ENCODE data around the gene PLXNA4. TPM values are rescaled to one million over a fixed set of nuclear protein-coding genes. Genes with fewer than 3 reads are reported as not detected.

The PLXNA4 gene
- total and polyA plus RNA-seq, 2 experiments from 2014 or later: 1.9 to 4.8 TPM

DNA sequence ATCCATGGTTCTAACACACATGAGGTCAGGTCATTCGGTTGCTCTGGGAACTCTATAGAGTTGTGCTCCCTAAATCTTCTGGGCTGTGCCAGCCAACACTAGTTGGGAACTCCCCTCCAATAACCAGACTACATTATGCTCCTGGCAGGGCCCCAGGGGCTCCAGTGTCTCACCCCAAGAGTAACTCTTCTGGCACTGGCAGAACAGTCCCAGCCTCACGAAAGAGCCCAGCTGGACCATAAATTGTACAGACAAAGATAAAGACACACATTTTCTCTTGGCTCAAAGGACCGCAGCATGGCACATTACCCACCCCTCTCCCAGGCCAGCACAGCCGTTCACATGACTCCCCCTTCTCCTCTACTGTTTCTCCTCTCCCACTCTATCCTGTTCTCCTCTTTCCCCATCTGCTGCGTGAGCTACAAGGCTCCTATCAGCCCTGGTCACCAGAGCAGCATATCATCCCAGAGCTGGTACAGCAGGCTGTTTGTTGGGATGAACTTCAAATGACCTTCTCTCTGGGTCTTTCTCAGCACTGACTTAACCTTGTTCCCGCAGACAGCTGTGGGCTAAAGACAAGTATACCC, 230.6 kb downstream of the PLXNA4 start:
- no peak for DNase-seq (ENCODE audit: low spot score)
- WGBS (ENCODE audit: low lambda C conversion rate, missing lambda C conversion rate): 60% methylated on average over 6 of the region's 6 CpGs
- H3K9me2 ChIP-seq (replicated peaks; ENCODE audit: insufficient read depth): no peaks in the 10 kb centered on the region
- no peaks in the 10 kb centered on the region for H3K27me3 ChIP-seq
- H3K4me2 ChIP-seq: no peak overlapping the region
- H3K4me1 ChIP-seq (ENCODE audit: insufficient read depth): no peaks in the 10 kb centered on the region
- TF ChIP-seq EZH2 (IDR thresholded peaks at IDR 0.05; ENCODE audit: borderline replicate concordance): no peak
- TF ChIP-seq EZH2phosphoT487 (IDR thresholded peaks at IDR 0.05; ENCODE audit: low read depth, severe bottlenecking, unreplicated experiment): no peak
- TF ChIP-seq, protein P1, sequence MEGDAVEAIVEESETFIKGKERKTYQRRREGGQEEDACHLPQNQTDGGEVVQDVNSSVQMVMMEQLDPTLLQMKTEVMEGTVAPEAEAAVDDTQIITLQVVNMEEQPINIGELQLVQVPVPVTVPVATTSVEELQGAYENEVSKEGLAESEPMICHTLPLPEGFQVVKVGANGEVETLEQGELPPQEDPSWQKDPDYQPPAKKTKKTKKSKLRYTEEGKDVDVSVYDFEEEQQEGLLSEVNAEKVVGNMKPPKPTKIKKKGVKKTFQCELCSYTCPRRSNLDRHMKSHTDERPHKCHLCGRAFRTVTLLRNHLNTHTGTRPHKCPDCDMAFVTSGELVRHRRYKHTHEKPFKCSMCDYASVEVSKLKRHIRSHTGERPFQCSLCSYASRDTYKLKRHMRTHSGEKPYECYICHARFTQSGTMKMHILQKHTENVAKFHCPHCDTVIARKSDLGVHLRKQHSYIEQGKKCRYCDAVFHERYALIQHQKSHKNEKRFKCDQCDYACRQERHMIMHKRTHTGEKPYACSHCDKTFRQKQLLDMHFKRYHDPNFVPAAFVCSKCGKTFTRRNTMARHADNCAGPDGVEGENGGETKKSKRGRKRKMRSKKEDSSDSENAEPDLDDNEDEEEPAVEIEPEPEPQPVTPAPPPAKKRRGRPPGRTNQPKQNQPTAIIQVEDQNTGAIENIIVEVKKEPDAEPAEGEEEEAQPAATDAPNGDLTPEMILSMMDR (IDR thresholded peaks at IDR 0.05; ENCODE audit: poor library complexity): no peak
- no peak overlapping the region for H3K27ac ChIP-seq
- H3K4me3 ChIP-seq: no peak overlapping the region
- no peaks in the 10 kb centered on the region for H4K20me1 ChIP-seq (ENCODE audit: insufficient read depth, poor library complexity, severe bottlenecking)
- no peaks in the 10 kb centered on the region for H3K9me3 ChIP-seq (ENCODE audit: low read depth)
- no peak overlapping the region for H2AFZ ChIP-seq
- H3K36me3 ChIP-seq (replicated peaks; ENCODE audit: insufficient read depth, low read depth): no peaks in the 10 kb centered on the region
- no peaks in the 10 kb centered on the region for H3K79me2 ChIP-seq

DNA sequence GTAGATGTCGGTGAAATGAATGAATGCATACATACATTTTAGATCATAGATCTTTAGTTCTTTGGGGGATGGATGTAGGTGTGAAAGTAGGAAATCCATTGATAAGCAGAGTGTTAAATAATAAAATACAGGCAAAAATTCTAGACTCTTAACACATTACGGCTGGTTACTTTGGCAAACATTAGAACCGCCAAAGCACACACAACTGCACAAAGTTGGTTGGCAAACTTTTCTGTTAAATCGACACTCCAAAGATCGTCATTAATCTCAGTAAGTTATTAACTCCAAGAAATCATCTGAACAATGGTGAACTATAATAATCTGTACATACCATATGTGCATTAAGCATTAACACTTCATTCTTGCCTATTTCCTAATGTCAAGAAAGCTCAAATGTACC, 231.2 kb downstream of the PLXNA4 start:
- no peaks in the 10 kb centered on the region for H3K9me2 ChIP-seq (replicated peaks; ENCODE audit: insufficient read depth)
- no peaks in the 10 kb centered on the region for H3K9me3 ChIP-seq (ENCODE audit: low read depth)
- no peak overlapping the region for H3K27ac ChIP-seq
- no peaks in the 10 kb centered on the region for H3K4me1 ChIP-seq (ENCODE audit: insufficient read depth)
- WGBS (ENCODE audit: low lambda C conversion rate, missing lambda C conversion rate): 93% methylated on average over 5 of the region's 5 CpGs
- H3K79me2 ChIP-seq: no peaks in the 10 kb centered on the region
- no peak overlapping the region for H2AFZ ChIP-seq
- H3K4me2 ChIP-seq: no peak overlapping the region
- no peak overlapping the region for H3K4me3 ChIP-seq
- H3K36me3 ChIP-seq (replicated peaks; ENCODE audit: insufficient read depth, low read depth): no peaks in the 10 kb centered on the region
- TF ChIP-seq, protein P1 (IDR thresholded peaks at IDR 0.05; ENCODE audit: poor library complexity): no peak
- TF ChIP-seq EZH2phosphoT487 (IDR thresholded peaks at IDR 0.05; ENCODE audit: low read depth, severe bottlenecking, unreplicated experiment): no peak
- no peak for TF ChIP-seq EZH2 (IDR thresholded peaks at IDR 0.05; ENCODE audit: borderline replicate concordance)
- H3K27me3 ChIP-seq: no peaks in the 10 kb centered on the region
- no peaks in the 10 kb centered on the region for H4K20me1 ChIP-seq (ENCODE audit: insufficient read depth, poor library complexity, severe bottlenecking)
- no peak for DNase-seq (ENCODE audit: low spot score)

DNA sequence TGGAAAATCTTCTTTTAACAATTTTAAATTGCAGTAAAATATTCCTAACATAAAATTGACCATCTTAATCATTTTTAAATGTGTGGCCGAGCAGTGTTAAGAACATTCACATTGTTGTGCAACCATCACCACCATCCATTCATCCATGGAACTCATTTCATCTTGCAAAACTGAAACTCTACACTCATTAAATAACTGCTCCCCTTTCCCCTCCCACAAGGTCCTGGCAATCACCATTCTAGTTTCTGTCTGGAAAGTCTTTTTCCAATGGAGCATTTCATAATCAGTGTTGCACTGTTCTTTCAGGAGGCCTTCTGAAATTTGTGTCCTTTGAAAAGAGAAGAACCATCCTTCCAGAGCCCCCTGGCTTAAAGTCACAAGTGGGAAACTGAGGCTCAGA, 233.1 kb downstream of the PLXNA4 start:
- DNase-seq (ENCODE audit: low spot score): no peak
- no peaks in the 10 kb centered on the region for H3K36me3 ChIP-seq (replicated peaks; ENCODE audit: insufficient read depth, low read depth)
- H2AFZ ChIP-seq: no peak overlapping the region
- TF ChIP-seq EZH2 (IDR thresholded peaks at IDR 0.05; ENCODE audit: borderline replicate concordance) (no peak), EZH2phosphoT487 (IDR thresholded peaks at IDR 0.05; ENCODE audit: low read depth, severe bottlenecking, unreplicated experiment) (no peak)
- TF ChIP-seq, protein P1 (IDR thresholded peaks at IDR 0.05; ENCODE audit: poor library complexity): no peak
- 97% methylated on average over 1 of the region's 1 CpG for WGBS (ENCODE audit: low lambda C conversion rate, missing lambda C conversion rate)
- no peaks in the 10 kb centered on the region for H3K9me2 ChIP-seq (replicated peaks; ENCODE audit: insufficient read depth)
- no peak overlapping the region for H3K4me3 ChIP-seq
- no peaks in the 10 kb centered on the region for H3K79me2 ChIP-seq
- H3K27me3 ChIP-seq: no peaks in the 10 kb centered on the region
- no peak overlapping the region for H3K4me2 ChIP-seq
- no peaks in the 10 kb centered on the region for H3K9me3 ChIP-seq (ENCODE audit: low read depth)
- H4K20me1 ChIP-seq (ENCODE audit: insufficient read depth, poor library complexity, severe bottlenecking): no peaks in the 10 kb centered on the region
- H3K4me1 ChIP-seq (ENCODE audit: insufficient read depth): no peaks in the 10 kb centered on the region
- no peak overlapping the region for H3K27ac ChIP-seq

Measured in hepatocyte (in vitro differentiated cells).